Esophagus muscularis mucosa (tissue), 4 donors: ENCODE measurements around the gene LDB1. TPM values are rescaled to one million over a fixed set of nuclear protein-coding genes. Genes with fewer than 3 reads are reported as not detected.

Experiments
- DNase-seq: peaks from one replicate; pipeline ENCODE4 v3.0.0-alpha.2; 2017; ENCODE audit errors: extremely low spot score
- H3K27ac ChIP-seq, 4 donors: fragments of 200-600 bp; sonication (generic); replicated peaks in 1 of 4; 1 replicate in 3 of 4; 2 replicates in 1 of 4; pipeline ENCODE4 v1.5.1; 2016 to 2019; ENCODE audit warnings: mild to moderate bottlenecking in 1 of 4
- H3K27me3 ChIP-seq, 4 donors: fragments of 200-600 bp; sonication (generic); one replicate each; pipeline versions ENCODE4 v1.5.1 to v1.6.0; 2016 to 2019
- H3K36me3 ChIP-seq, 4 donors: fragments of 200-600 bp; sonication (generic); one replicate each; pipeline ENCODE4 v1.5.1; 2016 to 2019
- H3K4me1 ChIP-seq, 4 donors: fragments of 200-600 bp; sonication (generic); one replicate each; pipeline ENCODE4 v1.5.1; 2016 to 2019
- H3K4me3 ChIP-seq, 4 donors: fragments of 200-600 bp; sonication (generic); 1 replicate in 2 of 4; 2 replicates in 2 of 4; pipeline ENCODE4 v1.5.1; 2016 to 2019; ENCODE audit warnings: mild to moderate bottlenecking in 4 of 4, moderate library complexity in 1 of 4
- H3K9me3 ChIP-seq, 4 donors: fragments of 200-600 bp; sonication (generic); 1 replicate in 3 of 4; 2 replicates in 1 of 4; pipeline ENCODE4 v1.5.1; 2016 to 2019
- CTCF ChIP-seq, 3 experiments: fragments of 200-600 bp in 2 of 3; fragments of 450-650 bp in 1 of 3; sonication (generic) in 2 of 3; IDR thresholded peaks; one replicate each; pipeline ENCODE4 v1.5.1; 2017 to 2019; ENCODE audit warnings: antibody characterized with exemption in 3 of 3, mild to moderate bottlenecking in 2 of 3, moderate library complexity in 1 of 3
- EP300 ChIP-seq: sonication (generic); formaldehyde crosslinking; IDR thresholded peaks from one replicate; pipeline ENCODE4 v1.6.1; 2017; ENCODE audit warnings: antibody characterized with exemption
- POLR2A ChIP-seq: fragments of 450-650 bp; IDR thresholded peaks from one replicate; pipeline ENCODE4 v1.6.1; 2017; ENCODE audit warnings: antibody characterized with exemption, moderate library complexity, mild to moderate bottlenecking, low read depth
- POLR2AphosphoS5 ChIP-seq, 2 donors: sonication (generic); formaldehyde crosslinking; IDR thresholded peaks; one replicate each; pipeline ENCODE4 v1.6.1; 2017; ENCODE audit warnings: antibody characterized with exemption in 2 of 2
- WGBS: methylation state at CpG from one replicate; pipeline ENCODE4 v1.1.5; 2018; 5-methylcytosine and 5-hydroxymethylcytosine counted together
- intact Hi-C: fragments of 100-400 bp; cut with DNase I; formaldehyde crosslinking; loops from one replicate; pipeline ENCODE4 v1.15.1; 2023
- total RNA-seq, 4 donors: library from RNA; depleted of rRNA; stranded (reverse); fragments of >200 nt; gene quantifications; one replicate each; pipeline versions ENCODE4 v1.1.0 to v1.2.1, GENCODE V29; 2016

LDB1 gene
- total RNA-seq, 4 donors from 2014 or later = 59.4 to 79.7 (median 65.6) TPM

DNA sequence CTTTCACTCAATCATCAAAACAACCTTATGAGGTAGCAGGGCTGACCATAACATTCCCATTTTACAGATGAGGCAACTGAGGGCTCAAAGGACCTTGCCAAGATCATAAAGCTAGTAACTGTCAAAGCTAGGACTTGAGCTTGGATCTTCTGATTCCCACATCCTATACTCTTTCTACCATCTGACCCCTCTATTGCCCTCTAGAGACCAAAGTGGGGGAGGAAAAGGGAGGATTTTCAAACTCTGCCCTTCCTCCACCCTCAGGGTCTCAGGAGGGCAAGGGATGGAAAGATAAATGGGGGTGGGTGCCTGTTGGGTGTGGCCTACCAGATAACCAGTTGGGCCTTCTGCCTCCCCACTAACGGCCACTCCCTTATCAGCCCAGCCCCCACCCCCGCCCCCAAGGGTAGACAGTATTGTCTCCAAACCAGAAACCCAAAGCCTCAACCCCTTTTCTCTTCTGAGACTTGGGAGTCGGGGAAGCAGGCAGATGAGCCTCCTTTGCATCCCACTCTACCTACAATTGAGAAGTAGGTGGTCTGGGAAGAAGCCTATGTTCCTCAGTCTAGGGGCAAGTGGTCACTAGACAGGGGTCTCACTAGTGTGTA lies 7.9 kb downstream of the LDB1 start:
- Histone ChIP-seq H3K4me3 (no peak overlapping the region), H3K27me3 (no peaks in the 10 kb centered on the region), H3K36me3 (peaks cover 41 to 45% (median 43%) of the 10 kb centered on the region in 4 donors), H3K9me3 (no peaks in the 10 kb centered on the region), H3K27ac (no peak overlapping the region), H3K4me1 (peaks cover 44 to 60% (median 54%) of the 10 kb centered on the region in 4 donors)
- no peak for DNase-seq
- TF ChIP-seq CTCF (IDR thresholded peaks at IDR 0.05) = no peak
- TF ChIP-seq POLR2A = no peak
- TF ChIP-seq EP300 = no peak
- no peak for TF ChIP-seq POLR2AphosphoS5 (IDR thresholded peaks at IDR 0.05)
- 45% methylated on average over 3 of the region's 3 CpGs for WGBS
- intact Hi-C loops = loop anchor here (2.0 kb wide), 1 partner anchor 44 kb away; no protein-coding TSS in a partner anchor

GRCh38 chr10:102111276-102111675 lies 8.9 kb downstream of the LDB1 start:
- H3K9me3 ChIP-seq = no peaks in the 10 kb centered on the region
- intact Hi-C loops = no loop called here
- WGBS = 90% methylated on average over 12 of the region's 12 CpGs
- peaks cover 47 to 54% (median 52%) of the 10 kb centered on the region in 4 donors for H3K36me3 ChIP-seq
- no peaks in the 10 kb centered on the region for H3K27me3 ChIP-seq
- DNase-seq = no peak
- peaks cover 33 to 49% (median 43%) of the 10 kb centered on the region in 4 donors for H3K4me1 ChIP-seq
- TF ChIP-seq CTCF (IDR thresholded peaks at IDR 0.05) (no peak), POLR2A (no peak), EP300 (no peak), POLR2AphosphoS5 (IDR thresholded peaks at IDR 0.05) (no peak)
- no peak overlapping the region for H3K4me3 ChIP-seq
- H3K27ac ChIP-seq = no peak overlapping the region

DNA sequence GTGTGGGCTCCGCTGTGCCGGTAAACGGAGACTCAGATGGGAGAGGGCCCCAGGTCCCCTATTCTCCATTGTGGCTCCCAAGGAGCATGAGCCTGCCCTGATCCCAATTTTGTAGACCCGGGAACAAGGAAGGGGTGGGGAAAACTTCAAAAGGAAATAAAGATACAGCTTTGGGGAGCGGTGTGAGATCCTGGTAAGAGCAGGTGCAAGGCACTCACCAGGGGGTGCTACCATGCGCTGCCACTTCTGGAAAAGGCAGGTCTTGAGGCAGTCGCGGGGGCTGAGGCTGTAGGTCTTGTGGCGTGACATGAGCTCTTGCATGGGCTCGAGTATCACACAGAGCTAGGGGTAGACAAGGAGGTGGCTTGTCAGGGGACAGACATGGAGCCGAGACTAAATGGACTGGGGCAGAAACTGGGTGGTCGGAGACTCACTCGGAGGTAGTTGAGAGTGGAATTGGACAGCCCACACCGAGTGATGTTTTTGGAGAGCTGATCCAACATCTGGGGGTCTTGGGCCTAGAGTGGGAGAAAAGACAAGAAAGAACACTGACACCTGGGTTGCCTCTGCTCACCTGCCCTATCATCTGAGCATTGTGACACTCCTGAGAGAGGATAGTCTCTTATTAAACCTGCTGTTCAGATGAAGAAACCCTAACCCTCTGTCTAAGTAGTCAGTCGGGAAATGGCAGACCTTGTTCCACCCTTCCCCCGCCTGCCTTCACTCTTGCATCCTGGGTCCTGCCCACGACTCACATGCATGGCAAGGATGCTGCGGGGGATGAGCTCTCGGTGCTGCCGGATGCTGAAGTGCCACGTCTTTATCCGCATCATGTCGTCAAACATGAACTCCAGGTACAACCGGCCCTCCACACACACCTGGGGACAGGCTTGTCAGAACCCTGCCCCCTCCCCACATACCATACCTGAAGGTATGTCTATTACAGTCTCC lies 10.7 kb downstream of the LDB1 start:
- Histone ChIP-seq H3K9me3 (no peaks in the 10 kb centered on the region), H3K27me3 (no peaks in the 10 kb centered on the region), H3K4me3 (no peak overlapping the region), H3K36me3 (peaks cover 47 to 54% (median 52%) of the 10 kb centered on the region in 4 donors), H3K27ac (no peak overlapping the region), H3K4me1 (peaks cover 20 to 33% (median 28%) of the 10 kb centered on the region in 4 donors)
- intact Hi-C loops = no loop called here
- no peak for TF ChIP-seq CTCF (IDR thresholded peaks at IDR 0.05)
- TF ChIP-seq EP300 = no peak
- TF ChIP-seq POLR2AphosphoS5 (IDR thresholded peaks at IDR 0.05) = no peak
- TF ChIP-seq POLR2A = no peak
- no peak for DNase-seq
- WGBS = 90% methylated on average over 23 of the region's 24 CpGs

DNA sequence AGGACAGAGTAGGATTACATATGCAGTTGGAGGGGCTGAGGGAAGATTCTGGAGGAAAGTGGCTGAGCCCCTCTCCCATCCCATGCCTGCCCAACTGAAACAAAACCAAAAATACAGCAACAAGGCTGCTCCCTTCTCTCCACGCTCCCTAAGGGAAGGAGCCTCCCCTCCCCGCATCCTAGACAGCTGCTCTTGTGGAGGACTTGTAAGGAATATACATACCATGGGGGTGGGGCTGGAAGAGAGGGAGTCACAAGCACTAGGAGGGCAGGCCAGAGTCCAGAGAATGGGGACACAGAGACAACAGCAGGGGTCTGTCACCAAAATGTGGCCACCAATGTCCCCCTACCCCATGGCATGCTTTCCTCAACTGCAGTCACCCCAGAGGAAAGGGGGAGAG lies 13.2 kb downstream of the LDB1 start:
- Histone ChIP-seq H3K4me3 (no peak overlapping the region), H3K36me3 (peaks cover 47 to 54% (median 52%) of the 10 kb centered on the region in 4 donors), H3K9me3 (no peaks in the 10 kb centered on the region), H3K27me3 (no peaks in the 10 kb centered on the region), H3K4me1 (peaks cover 0 to 9% (median 4%) of the 10 kb centered on the region in 4 donors), H3K27ac (peak overlapping the region in 1 of 4 donors; percentile 23)
- no peak for DNase-seq
- WGBS = no CpG with 5 or more reads among the region's 2 CpGs
- TF ChIP-seq POLR2A (no peak), CTCF (IDR thresholded peaks at IDR 0.05) (no peak), POLR2AphosphoS5 (IDR thresholded peaks at IDR 0.05) (no peak), EP300 (no peak)
- intact Hi-C loops = no loop called here
